Brain microvascular endothelial cell (primary cell): ENCODE results near the gene PIEZO2.
A peak's percentile ranks its signal among the peaks of the same experiment; 100 is the strongest.

ENCODE experiments used
- DNase-seq: peaks from one replicate; pipeline ENCODE4 v3.0.0-alpha.2; 2020
- H3K27ac ChIP-seq: fragments of 250-450 bp; sonication (Bioruptor Pico); 2 replicates; pipeline ENCODE4 v1.5.1; 2020; ENCODE audit warnings: mild to moderate bottlenecking, moderate library complexity
- H3K27me3 ChIP-seq: fragments of 250-450 bp; sonication (Bioruptor Pico); replicated peaks from 2 replicates; pipeline ENCODE4 v1.5.1; 2020; ENCODE audit warnings: mild to moderate bottlenecking
- H3K36me3 ChIP-seq: fragments of 250-450 bp; sonication (Bioruptor Pico); replicated peaks from 2 replicates; pipeline ENCODE4 v1.5.1; 2020; ENCODE audit warnings: mild to moderate bottlenecking
- H3K4me3 ChIP-seq: 2 replicates; pipeline ENCODE4 v1.5.1; 2011; ENCODE audit warnings: low read depth, mild to moderate bottlenecking, control low read depth, low read length, moderate library complexity
- in situ Hi-C: cut with HindIII; loops from 2 replicates; pipeline ENCODE4 v1.10.0; 2017; ENCODE audit warnings: low sequenced_read_pairs, low pct_ligation_motif_present
- TF ChIP-seq, protein P1 (sequence below): IDR thresholded peaks from 2 replicates; pipeline ENCODE4 v1.5.1; 2011; ENCODE audit warnings: low read depth, mild to moderate bottlenecking, moderate library complexity, low read length, control low read depth, inconsistent platforms; ENCODE audit errors: missing control alignments

Gene PIEZO2

GRCh38 chr18:11106894-11107293 lies 42.5 kb downstream of the PIEZO2 start:
- in situ Hi-C loops: no loop called here
- TF ChIP-seq, protein P1, sequence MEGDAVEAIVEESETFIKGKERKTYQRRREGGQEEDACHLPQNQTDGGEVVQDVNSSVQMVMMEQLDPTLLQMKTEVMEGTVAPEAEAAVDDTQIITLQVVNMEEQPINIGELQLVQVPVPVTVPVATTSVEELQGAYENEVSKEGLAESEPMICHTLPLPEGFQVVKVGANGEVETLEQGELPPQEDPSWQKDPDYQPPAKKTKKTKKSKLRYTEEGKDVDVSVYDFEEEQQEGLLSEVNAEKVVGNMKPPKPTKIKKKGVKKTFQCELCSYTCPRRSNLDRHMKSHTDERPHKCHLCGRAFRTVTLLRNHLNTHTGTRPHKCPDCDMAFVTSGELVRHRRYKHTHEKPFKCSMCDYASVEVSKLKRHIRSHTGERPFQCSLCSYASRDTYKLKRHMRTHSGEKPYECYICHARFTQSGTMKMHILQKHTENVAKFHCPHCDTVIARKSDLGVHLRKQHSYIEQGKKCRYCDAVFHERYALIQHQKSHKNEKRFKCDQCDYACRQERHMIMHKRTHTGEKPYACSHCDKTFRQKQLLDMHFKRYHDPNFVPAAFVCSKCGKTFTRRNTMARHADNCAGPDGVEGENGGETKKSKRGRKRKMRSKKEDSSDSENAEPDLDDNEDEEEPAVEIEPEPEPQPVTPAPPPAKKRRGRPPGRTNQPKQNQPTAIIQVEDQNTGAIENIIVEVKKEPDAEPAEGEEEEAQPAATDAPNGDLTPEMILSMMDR: no peak

DNA sequence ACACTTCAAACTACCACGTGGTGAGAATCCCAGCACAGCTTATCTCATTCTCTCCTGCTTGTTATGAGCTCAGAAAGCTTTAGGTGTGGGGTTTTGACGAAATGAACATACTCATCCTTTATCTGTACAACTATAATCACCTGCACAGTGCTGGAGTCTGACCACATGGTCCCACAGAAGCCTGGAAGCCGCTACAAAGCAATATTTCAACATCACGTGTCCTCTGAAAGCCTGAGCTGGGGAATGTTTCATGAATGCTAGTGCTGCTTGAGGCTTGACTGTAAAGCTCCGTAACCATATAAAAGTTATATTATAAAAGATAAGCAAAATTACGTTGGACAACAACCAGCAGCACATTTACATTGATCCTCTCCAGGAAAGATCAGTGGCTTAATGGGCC lies 43.9 kb downstream of the PIEZO2 start:
- H3K4me3 ChIP-seq: no peak overlapping the region

More at GRCh38 chr18:11106894-11107293, 42.5 kb downstream of the PIEZO2 start:
- Histone ChIP-seq H3K27ac (no peak overlapping the region), H3K4me3 (no peak overlapping the region), H3K36me3 (no peaks in the 10 kb centered on the region), H3K27me3 (no peaks in the 10 kb centered on the region)
- DNase-seq: no peak

DNA sequence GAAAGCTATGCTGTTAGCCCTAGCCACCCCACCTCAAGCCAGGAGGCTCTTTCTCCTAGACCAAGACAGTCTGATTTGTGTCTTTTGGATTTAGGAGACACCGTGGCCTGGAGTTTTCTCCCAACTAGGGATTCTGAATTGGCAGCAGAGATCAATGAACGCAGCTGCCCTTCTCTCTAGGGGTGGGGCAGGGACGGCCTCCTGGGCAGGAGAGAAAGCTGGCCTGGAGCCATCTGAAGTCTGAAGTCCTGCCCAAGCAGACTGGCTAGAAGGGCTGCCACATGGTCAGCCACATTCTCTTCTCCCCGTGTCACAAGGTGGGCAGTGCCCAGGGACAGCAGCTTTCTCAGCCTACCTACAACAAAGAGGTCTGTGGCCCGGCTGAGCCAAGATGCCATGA lies 45.1 kb downstream of the PIEZO2 start:
- Histone ChIP-seq H3K27ac (no peak overlapping the region), H3K4me3 (no peak overlapping the region), H3K36me3 (no peaks in the 10 kb centered on the region), H3K27me3 (no peaks in the 10 kb centered on the region)
- TF ChIP-seq, protein P1: no peak
- in situ Hi-C loops: no loop called here
- DNase-seq: no peak

More for the DNA sequence above, 43.9 kb downstream of the PIEZO2 start:
- H3K27ac ChIP-seq: no peak overlapping the region
- H3K36me3 ChIP-seq: no peaks in the 10 kb centered on the region
- TF ChIP-seq, protein P1: no peak
- in situ Hi-C loops: no loop called here
- DNase-seq: no peak
- no peaks in the 10 kb centered on the region for H3K27me3 ChIP-seq

DNA sequence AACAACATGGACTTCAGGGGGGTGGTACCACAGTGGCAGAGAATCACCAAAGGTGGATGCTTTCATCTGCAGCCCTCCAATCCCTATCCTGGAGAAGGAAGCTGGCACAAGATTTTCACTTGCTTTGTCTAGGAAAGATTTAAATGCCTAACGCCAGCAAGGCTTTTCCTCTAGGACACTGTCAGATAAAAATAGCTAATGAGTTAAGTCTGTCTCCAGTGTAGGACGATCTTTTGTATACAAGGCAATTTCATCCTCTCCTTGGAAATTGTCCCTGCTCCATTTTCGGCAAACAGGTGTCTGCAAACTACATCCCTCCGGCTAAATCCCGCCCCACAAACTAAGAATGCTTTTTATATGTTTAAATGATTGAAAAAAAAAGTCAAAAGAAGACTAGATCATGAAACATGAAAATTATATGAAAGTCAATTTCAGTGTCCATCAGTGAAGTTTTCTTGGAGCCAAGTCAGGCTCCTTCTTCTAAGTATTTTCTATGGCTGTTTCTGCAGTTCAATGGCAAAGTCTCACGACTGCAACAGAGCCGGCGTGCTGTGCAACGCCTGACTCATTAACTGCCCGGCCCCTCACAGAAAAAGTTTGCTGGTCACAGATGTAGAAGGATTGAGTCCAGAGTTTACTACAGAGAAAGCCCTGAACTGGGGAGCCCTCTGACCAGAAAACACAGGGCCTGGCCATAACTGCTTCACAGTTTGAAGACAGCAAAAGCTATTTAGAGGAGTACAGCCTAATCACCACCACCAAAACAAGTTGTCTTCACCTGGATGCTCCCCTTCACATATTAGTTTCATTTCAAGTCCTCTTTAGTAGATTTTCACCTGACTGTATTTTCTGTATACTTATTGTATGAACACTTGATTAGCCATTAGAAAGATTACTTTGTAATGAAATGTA lies 52.3 kb downstream of the PIEZO2 start:
- peak; percentile 29 for DNase-seq
- TF ChIP-seq, protein P1: no peak
- in situ Hi-C loops: no loop called here
- H3K27ac ChIP-seq: no peak overlapping the region
- no peaks in the 10 kb centered on the region for H3K27me3 ChIP-seq
- H3K36me3 ChIP-seq: no peaks in the 10 kb centered on the region
- no peak overlapping the region for H3K4me3 ChIP-seq

- in situ Hi-C loops: no loop called here
- Histone ChIP-seq H3K27ac (no peak overlapping the region), H3K4me3 (no peak overlapping the region), H3K36me3 (no peaks in the 10 kb centered on the region), H3K27me3 (no peaks in the 10 kb centered on the region)
- TF ChIP-seq, protein P1: no peak
- DNase-seq: no peak
Measured at GRCh38 chr18:11096411-11096810, 53.0 kb downstream of the PIEZO2 start.
